Measurements from ENCODE around the gene JAZF1.
A peak's percentile ranks its signal among the peaks of the same experiment; 100 is the strongest.

JAZF1 gene

DNA sequence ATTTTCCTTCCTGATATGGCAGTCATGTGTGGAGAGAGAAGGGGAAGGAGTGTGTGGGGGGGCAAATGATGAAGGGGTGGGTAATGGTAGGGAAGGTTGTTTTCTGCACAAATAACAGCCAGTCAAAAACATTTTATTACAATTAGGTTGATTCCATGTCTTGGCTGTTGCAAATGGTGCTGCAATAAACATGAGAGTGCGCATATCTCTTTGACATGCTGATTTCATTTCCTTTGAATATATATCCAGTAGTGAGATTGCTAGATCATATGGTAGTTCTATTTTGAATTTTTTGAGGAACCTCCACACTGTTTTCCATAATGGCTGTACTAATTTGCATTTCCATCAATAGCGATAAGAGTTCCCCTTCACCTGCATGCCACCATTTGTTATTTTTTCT, 10.6 kb upstream of the JAZF1 start:
- no peak for DNase-seq

DNA sequence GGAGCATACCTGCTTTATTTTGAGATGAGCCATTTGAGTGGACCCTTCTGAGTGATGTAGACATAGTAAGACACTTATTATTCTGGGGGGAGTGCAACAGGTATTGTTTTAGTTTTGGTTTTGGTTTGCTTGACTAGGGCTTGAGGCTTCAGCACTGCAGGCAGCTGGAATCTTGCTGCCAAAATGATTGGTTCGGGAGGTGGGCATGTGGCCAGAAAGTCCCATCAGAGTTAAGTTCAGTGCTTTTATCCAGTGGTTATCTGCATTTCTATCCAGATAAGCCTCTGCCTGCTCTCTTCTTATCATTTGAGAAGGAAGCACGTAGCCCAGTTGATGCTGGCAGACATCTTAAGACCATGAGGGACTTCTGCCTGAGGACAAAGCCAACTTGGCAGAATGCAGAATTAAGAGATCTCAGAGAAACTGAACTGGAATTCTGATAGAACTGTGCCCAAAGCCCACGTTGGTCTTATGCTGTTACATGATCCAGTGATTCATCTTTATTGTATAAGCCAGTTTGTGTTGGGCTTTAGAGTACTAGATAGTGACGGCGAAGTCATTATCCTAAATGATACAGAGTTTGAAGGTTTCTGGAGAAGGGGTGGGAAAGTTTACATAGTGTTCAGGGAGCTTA, 9.6 kb upstream of the JAZF1 start:
- DNase-seq, result no peak

DNA sequence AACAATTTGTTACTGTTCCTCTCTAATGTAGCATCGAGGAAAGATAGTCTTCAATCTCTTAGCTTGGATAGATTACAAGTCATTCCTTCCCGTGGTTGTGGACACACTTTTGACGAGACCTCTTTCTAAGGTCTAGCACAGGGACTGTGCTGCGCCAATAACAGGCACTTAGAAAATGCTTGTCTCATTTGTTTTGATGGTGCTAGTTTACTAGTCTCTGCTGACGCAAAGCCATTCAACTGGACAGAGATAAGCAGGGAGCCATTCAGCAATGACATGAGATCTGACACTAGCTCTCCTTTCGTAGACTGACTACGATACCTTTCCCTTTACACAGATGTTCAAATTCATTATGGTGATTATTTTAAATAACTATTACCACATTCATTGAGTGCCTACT, 6.4 kb upstream of the JAZF1 start:
- no peak for DNase-seq

DNA sequence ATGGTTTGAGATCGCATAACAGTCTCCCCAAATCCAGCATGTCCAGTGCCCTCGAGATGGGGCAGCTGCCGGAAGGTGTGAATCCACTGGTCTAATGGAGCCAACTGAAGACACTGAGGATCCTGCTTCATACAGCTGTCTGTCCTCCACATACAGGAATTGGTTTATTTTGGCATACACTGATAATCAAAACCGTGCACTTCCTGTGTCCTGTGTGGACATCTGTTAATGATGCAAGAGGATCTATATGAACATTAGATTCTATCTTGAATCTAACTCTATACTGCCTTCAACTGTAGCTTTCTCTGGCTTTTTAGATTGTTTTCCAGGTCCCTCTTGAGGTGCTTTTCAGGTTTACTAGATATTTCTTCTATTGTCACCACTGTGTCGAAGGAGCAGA, 3.0 kb upstream of the JAZF1 start:
- DNase-seq, result no peak

DNA sequence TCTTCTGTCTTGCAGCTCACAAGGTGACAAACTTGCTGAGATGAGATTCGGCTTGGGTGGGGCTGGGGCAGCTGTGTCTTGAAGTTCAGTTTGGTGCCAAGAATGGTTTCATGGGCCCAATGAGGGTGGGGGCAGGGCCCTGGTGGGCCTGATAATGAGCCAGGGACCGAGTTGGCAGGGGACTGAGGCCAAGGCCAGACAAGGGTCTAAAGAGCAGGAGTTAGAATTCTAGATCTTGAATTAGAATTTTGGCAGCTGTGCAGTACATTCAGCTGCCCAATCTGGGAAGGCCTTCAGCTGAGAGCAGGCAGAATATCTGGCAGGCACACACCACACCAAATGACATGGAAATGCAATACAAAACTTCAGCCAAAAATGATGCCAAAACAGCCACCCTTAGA, 1.5 kb upstream of the JAZF1 start:
- DNase-seq, result no peak

- no peak for DNase-seq
These were observed 821 bp upstream of the JAZF1 start for GRCh38 chr7:28181416-28181815.

DNA sequence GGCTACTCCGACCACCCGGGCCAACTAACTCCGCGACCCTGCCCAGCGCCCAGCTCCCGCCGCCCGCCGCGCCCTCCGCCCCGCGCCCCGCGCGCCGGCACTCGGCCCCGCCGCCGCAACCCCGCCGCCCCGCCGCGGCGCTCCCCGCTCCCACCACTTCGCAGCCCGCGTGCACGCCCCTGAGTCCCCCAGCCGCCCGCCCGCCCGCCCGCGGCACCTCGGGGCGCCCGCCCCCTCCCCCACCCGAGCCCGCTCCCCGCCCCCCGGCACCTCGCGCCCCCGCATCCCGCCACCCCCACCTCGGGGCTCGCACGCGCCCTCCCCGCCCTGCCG, 598 bp downstream of the JAZF1 start:
- no peak for DNase-seq

DNA sequence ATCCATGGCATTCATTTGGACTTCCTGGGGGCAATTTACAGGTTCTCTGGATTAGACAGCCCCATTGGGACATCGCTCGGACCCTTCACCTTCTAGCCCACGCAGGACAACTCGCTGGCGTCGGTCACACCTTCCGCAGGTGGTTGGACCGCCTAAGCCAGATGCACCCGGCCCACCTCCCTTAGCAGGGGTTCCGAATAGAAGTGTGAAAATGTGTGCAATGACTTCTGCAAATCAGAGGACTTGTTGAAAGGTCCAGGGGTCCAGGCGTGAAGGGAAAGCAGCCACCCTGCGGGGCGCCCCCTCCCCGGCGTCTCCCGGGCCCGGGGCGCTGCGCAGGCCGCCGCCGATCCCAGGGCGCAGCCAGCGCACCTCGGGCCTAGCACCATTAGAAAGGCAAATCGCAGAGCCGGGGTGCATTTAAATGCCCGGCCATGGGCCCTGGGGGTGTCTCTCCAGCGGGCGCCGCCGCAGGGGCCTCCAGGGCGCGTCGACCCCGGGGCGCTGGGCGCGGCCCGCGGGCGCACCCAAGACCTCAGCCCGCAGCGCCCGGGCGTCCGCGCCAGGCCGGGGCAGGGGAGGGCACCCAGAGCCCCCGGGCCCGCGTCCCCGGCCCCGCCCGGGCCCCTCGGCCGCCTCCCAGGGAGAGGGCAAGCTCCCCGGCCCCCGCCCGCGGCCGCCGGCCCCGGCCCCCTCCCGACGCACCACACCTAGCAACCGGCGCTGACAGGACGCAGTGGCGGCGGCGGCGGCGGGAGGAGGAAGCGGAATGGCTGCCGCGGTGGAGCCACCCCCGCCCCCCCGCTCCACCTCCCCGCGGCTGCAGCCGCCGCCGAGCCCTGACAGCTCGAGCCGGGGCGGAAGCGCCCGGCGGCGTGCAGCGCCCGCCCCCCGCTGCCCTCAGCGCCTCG, 1.2 kb downstream of the JAZF1 start:
- peak; percentile 73 for DNase-seq

- DNase-seq, result no peak
These were observed 2.0 kb downstream of the JAZF1 start for GRCh38 chr7:28178599-28178998.

- DNase-seq, result no peak
These were observed 2.8 kb downstream of the JAZF1 start for GRCh38 chr7:28177836-28178235.

- no peak for DNase-seq
These were observed 4.0 kb downstream of the JAZF1 start for GRCh38 chr7:28176645-28177044.

- no peak for DNase-seq
These were observed 4.4 kb downstream of the JAZF1 start for GRCh38 chr7:28176174-28176573.

- DNase-seq, result no peak
These were observed 5.5 kb downstream of the JAZF1 start for GRCh38 chr7:28174901-28175661.

DNA sequence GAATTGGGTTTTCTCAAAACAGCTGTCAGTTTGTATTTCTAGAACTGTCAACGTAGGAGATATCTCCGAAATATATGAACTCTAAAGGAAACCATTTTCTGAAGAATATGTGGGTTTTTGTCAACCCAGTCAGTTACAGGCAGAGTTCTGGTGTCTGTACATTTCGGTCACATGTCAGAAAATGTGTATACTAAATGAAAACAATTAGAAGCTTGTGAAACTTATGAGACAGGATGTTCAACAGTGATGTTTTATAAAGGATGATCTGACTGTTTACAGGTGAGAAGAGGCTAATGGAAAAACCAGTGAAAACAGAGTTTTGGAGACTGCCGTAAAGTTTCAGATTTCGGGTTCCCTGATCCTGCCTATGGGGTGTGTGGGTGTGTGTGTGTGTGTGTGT, 6.2 kb downstream of the JAZF1 start:
- no peak for DNase-seq

DNA sequence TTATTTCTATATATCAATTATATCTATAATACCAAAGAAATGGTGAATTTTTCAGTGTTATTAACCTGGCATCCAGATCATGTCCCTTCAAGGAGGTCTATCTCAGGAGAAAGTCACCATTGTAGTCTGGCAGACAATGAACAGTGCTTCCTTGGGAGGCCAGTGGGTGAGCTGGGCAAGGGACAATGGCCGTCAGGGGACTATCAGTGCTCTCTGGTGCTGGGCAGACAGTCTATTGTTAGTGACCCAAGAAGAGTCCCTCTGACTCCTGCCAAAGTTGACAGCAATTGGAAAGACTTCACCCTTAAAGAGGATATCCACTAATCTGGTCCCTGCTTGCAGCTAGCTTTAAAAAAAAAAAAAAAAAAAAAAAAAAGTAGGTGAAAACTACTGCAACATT, 7.1 kb downstream of the JAZF1 start:
- DNase-seq, result no peak

- DNase-seq, result no peak
These were observed 7.6 kb downstream of the JAZF1 start for GRCh38 chr7:28172958-28173357.

- no peak for DNase-seq
These were observed 9.9 kb downstream of the JAZF1 start for GRCh38 chr7:28170701-28171100.

DNA sequence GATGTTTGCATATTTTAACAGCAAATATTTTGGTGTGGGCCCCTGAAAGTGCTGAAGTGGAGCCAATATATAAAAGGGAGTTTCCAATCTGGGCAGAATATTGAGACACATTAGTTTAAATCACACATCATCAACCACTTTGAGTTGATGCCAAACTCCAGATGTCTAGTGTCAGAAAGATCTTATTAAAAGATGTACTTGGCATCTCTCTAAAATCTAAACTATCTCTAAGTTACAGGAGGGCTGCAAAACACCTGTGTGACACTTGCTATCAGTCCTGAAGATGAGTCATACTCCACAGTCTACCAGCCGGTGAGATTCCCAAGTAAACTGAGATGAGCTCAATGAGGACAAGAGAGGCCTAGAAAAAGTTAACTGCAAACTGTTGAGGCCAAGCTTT, 11.4 kb downstream of the JAZF1 start:
- no peak for DNase-seq

- DNase-seq, result no peak
These were observed 12.0 kb downstream of the JAZF1 start for GRCh38 chr7:28168393-28169158.

DNA sequence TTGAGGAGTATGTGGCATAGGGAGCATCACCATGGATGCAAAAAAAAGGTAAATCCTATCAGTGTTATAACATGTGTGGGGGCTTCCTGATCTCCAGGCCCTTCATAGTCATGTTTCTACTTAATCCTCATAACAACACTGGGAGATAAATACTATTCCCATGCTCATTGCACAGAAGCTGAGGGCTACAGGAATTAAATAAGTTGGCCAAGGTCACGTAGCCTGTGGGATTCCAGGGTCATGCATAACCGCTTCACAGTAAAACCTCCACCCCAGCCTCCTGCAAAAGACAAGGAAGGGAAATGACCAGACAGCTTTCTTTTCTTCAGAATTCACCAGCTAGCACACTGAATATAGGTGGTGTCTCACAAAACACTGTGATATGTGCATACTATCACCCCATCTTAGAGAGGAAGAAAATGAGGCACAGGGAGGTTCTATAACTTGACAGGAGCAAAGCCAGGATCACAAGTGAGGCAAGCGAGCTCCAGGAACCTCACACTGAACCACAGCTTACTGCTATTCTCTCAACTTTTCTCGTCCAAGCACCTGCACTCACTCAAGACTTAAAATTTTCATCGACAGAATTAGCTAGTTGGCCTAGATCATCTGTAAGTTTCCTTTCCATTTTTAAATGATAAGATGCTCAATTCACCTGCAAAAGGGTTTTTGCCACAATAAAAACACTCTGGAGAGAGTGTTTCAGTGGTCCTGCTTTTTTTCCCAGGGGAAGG, 13.4 kb downstream of the JAZF1 start:
- DNase-seq, result no peak

- no peak for DNase-seq
These were observed 14.3 kb downstream of the JAZF1 start for GRCh38 chr7:28165961-28166955.

All from central memory CD4-positive, alpha-beta T cell (primary cell).